Right lobe of liver (tissue), 4 donors: Measurements from ENCODE around the gene KBTBD6.
"Not testable (repeated sequence)": the region's sequence is repeated elsewhere in the genome, so short reads cannot be mapped to it uniquely, and the experiment has no call there.

ENCODE experiments used
- POLR2A ChIP-seq: fragments of 450-650 bp; IDR thresholded peaks from one replicate; pipeline ENCODE4 v1.6.1; 2017; ENCODE audit warnings: antibody characterized with exemption, mild to moderate bottlenecking
- TF ChIP-seq, protein P1 (sequence below), 4 donors: fragments of 200-600 bp in 3 of 4; fragments of 450-650 bp in 1 of 4; IDR thresholded peaks; one replicate each; pipeline versions ENCODE4 v1.5.1 to v1.8.0; 2016 to 2022; ENCODE audit warnings: antibody characterized with exemption in 4 of 4, mild to moderate bottlenecking in 2 of 4
- donor health status: DM: no; HTN: no; CAD: no.
- donor health status: DM: no; HTN: no; CAD: no.
- donor health status: DM: no; HTN: yes; CAD: no.

DNA sequence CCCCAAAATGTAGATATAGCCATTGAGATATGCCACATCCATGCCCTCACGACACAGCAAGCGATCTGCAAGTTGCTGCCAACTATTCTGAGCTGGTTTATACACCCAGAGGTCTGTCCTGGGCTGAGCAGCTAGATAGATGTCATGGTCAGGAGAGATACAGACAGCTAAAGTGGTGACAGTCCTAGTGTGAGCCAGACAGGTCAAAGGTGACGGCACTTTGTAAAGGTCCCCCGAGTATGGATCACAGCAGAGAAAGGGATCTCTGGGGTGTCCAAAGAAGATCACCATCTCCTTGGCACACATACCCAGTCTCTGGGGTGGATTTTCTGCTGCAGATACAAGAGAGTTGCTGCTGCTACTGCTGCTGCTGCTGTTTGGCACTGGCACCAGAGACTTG lies 1.4 kb downstream of the KBTBD6 start:
- TF ChIP-seq, protein P1, sequence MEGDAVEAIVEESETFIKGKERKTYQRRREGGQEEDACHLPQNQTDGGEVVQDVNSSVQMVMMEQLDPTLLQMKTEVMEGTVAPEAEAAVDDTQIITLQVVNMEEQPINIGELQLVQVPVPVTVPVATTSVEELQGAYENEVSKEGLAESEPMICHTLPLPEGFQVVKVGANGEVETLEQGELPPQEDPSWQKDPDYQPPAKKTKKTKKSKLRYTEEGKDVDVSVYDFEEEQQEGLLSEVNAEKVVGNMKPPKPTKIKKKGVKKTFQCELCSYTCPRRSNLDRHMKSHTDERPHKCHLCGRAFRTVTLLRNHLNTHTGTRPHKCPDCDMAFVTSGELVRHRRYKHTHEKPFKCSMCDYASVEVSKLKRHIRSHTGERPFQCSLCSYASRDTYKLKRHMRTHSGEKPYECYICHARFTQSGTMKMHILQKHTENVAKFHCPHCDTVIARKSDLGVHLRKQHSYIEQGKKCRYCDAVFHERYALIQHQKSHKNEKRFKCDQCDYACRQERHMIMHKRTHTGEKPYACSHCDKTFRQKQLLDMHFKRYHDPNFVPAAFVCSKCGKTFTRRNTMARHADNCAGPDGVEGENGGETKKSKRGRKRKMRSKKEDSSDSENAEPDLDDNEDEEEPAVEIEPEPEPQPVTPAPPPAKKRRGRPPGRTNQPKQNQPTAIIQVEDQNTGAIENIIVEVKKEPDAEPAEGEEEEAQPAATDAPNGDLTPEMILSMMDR (IDR thresholded peaks at IDR 0.05): not testable (repeated sequence)
- not testable (repeated sequence) for TF ChIP-seq POLR2A
